Esophagus (tissue), 2 donors: ENCODE results near the gene SBK2. TPM values are rescaled to one million over a fixed set of nuclear protein-coding genes. Genes with fewer than 3 reads are reported as not detected.
"Not testable (repeated sequence)": the region's sequence is repeated elsewhere in the genome, so short reads cannot be mapped to it uniquely, and the experiment has no call there.

ENCODE experiments used
- H3K27ac ChIP-seq, 2 donors: one replicate each; pipeline ENCODE4 v1.5.1; 2013; ENCODE audit warnings: low read depth in 2 of 2, mild to moderate bottlenecking in 2 of 2, inconsistent platforms in 1 of 2, low read length in 1 of 2, moderate library complexity in 1 of 2
- H3K27me3 ChIP-seq, 2 donors: one replicate each; pipeline ENCODE4 v1.6.1; 2013; ENCODE audit warnings: low read length in 2 of 2, control low read depth in 1 of 2, mild to moderate bottlenecking in 1 of 2; ENCODE audit not compliant: insufficient read depth in 2 of 2, control insufficient read depth in 1 of 2
- H3K36me3 ChIP-seq, 2 donors: one replicate each; pipeline ENCODE4 v1.6.1; 2013; ENCODE audit warnings: low read length in 1 of 2; ENCODE audit not compliant: control insufficient read depth in 2 of 2, insufficient read depth in 2 of 2
- H3K4me1 ChIP-seq, 2 donors: one replicate each; pipeline ENCODE4 v1.6.1; 2013; ENCODE audit warnings: low read length in 1 of 2; ENCODE audit not compliant: control insufficient read depth in 2 of 2, insufficient read depth in 2 of 2
- H3K4me3 ChIP-seq, 2 donors: one replicate each; pipeline ENCODE4 v1.5.1; 2013; ENCODE audit warnings: low read length in 2 of 2, mild to moderate bottlenecking in 2 of 2, low read depth in 1 of 2, moderate library complexity in 1 of 2
- H3K9me3 ChIP-seq, 2 donors: one replicate each; pipeline ENCODE4 v1.6.1; 2013; ENCODE audit warnings: mild to moderate bottlenecking in 2 of 2, low read depth in 1 of 2, low read length in 1 of 2, moderate library complexity in 1 of 2; ENCODE audit not compliant: control insufficient read depth in 2 of 2, insufficient read depth in 1 of 2
- WGBS, 2 donors: extraction: QIAGEN DNeasy Blood & Tissue Kit; methylation state at CpG; one replicate each; pipeline ENCODE4 v1.1.7; 2013; 5-methylcytosine and 5-hydroxymethylcytosine counted together
- polyA plus RNA-seq, 2 donors: library from polyadenylated mRNA; stranded (reverse); fragments of 200-250 nt; gene quantifications; one replicate each; pipeline ENCODE4 v1.2.3, GENCODE V29; 2013
- donor health status: healthy with polysubstance abuse.
- donor health status: Bipolar disorder and iron deficiency.

Gene SBK2
- polyA plus RNA-seq, 2 donors = not detected

GRCh38 chr19:55504252-55504603, 32.7 kb downstream of the SBK2 start:
- Histone ChIP-seq H3K27me3 (no peaks in the 10 kb centered on the region), H3K36me3 (no peaks in the 10 kb centered on the region), H3K4me3 (no peak overlapping the region), H3K27ac (no peak overlapping the region), H3K9me3 (no peaks in the 10 kb centered on the region), H3K4me1 (no peaks in the 10 kb centered on the region)
- WGBS, 2 donors = 24 to 29% methylated on average over 13 of the region's 13 CpGs

- Histone ChIP-seq H3K4me1 (no peaks in the 10 kb centered on the region), H3K36me3 (no peaks in the 10 kb centered on the region), H3K27ac (peak overlapping the region; percentile 58 to 76), H3K4me3 (peak overlapping the region; percentile 27 to 40), H3K9me3 (no peaks in the 10 kb centered on the region), H3K27me3 (no peaks in the 10 kb centered on the region)
- 12 to 16% methylated on average over 63 to 64 of the region's 64 CpGs for WGBS, 2 donors
Measured at GRCh38 chr19:55503502-55504251, 33.3 kb downstream of the SBK2 start.

GRCh38 chr19:55503157-55503501, 33.8 kb downstream of the SBK2 start:
- WGBS, 2 donors = 78 to 89% methylated on average over 17 of the region's 17 CpGs
- Histone ChIP-seq H3K36me3 (no peaks in the 10 kb centered on the region), H3K9me3 (no peaks in the 10 kb centered on the region), H3K4me3 (no peak overlapping the region), H3K4me1 (no peaks in the 10 kb centered on the region), H3K27ac (no peak overlapping the region), H3K27me3 (no peaks in the 10 kb centered on the region)

DNA sequence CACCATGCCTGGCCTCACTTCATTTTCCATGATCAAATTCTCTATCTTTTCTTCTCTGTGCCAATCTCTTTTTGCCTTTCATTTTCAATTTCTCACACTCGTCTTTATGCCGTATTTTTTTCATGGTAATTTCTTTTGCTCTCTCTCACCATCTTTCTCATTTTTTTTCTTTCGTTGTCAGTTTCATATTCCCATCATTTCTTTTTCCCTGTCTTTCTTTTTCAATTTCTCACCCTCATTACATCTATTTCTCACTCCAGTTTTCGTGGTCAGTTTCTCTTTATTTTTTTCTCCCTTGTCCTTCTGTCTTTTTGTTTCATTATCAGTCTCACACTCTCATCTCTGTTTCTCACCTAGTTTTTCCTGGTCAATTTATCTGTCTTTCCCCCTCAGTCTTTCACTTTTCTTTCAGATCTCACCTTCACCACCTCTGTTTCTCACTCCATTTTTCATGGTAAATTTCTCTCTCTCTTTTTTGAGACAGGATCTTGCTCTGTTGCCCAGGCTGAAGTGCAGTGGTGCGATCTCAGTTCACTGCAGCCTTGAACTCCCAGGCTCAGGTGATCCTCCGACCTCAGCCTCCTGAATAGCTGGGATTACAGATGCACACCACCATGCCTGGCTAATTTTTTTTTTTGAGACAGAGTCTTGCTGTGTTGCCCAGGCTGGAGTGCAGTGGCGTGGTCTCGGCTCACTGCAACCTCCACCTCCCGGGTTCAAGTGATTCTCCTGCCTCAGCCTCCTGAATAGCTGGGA, 34.6 kb downstream of the SBK2 start:
- Histone ChIP-seq H3K36me3 (no peaks in the 10 kb centered on the region), H3K27me3 (no peaks in the 10 kb centered on the region), H3K4me3 (no peak overlapping the region), H3K27ac (no peak overlapping the region), H3K9me3 (no peaks in the 10 kb centered on the region), H3K4me1 (no peaks in the 10 kb centered on the region)
- WGBS, 2 donors = 91 to 92% methylated on average over 9 of the region's 9 CpGs

DNA sequence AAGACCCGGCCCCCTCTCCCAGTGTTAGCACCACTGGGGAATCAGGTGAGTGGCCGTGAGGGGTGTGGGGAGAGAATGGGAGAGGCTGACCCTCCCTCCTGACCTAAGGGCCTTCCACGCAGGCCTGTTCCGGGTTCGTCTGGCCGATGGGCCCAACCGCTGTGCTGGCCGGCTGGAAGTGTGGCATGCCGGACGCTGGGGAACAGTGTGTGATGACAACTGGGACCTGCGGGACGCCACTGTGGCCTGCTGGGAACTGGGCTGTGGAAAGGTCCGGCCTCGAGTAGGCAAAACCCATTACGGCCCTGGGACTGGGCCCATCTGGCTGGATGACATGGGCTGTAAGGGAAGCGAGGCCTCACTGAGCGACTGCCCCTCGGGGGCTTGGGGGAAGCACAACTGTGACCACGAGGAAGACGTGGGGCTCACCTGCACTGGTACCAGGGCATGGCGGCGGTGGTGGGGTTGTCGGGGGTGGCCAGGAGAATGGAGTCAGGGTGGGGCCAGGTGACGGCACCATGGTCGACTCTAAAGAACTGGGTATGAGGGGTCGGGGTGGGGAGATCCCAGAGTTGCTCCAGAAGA, 36.5 kb downstream of the SBK2 start:
- Histone ChIP-seq H3K4me1 (no peaks in the 10 kb centered on the region), H3K27me3 (no peaks in the 10 kb centered on the region), H3K27ac (no peak overlapping the region), H3K9me3 (no peaks in the 10 kb centered on the region), H3K4me3 (no peak overlapping the region), H3K36me3 (no peaks in the 10 kb centered on the region)
- WGBS, 2 donors = 94 to 95% methylated on average over 26 of the region's 26 CpGs

GRCh38 chr19:55498246-55498840, 38.6 kb downstream of the SBK2 start:
- Histone ChIP-seq H3K36me3 (no peaks in the 10 kb centered on the region), H3K4me3 (no peak overlapping the region), H3K27me3 (no peaks in the 10 kb centered on the region), H3K27ac (no peak overlapping the region), H3K9me3 (no peaks in the 10 kb centered on the region), H3K4me1 (no peaks in the 10 kb centered on the region)
- 38 to 40% methylated on average over 2 of the region's 2 CpGs for WGBS, 2 donors

GRCh38 chr19:55497763-55498162, 39.2 kb downstream of the SBK2 start:
- WGBS, 2 donors = 83 to 86% methylated on average over 13 of the region's 13 CpGs

GRCh38 chr19:55496820-55497219, 40.1 kb downstream of the SBK2 start:
- WGBS, 2 donors = 79 to 80% methylated on average over 10 of the region's 10 CpGs
- not testable (repeated sequence) for H3K27ac ChIP-seq

More at GRCh38 chr19:55497763-55498162, 39.2 kb downstream of the SBK2 start:
- H3K27ac ChIP-seq = no peak overlapping the region
- no peak overlapping the region for H3K4me3 ChIP-seq
- no peaks in the 10 kb centered on the region for H3K4me1 ChIP-seq
- no peaks in the 10 kb centered on the region for H3K36me3 ChIP-seq
- no peaks in the 10 kb centered on the region for H3K27me3 ChIP-seq
- H3K9me3 ChIP-seq = no peaks in the 10 kb centered on the region

GRCh38 chr19:55495646-55496349, 41.1 kb downstream of the SBK2 start:
- H3K4me3 ChIP-seq = no peak overlapping the region
- WGBS, 2 donors = 68 to 80% methylated on average over 11 of the region's 11 CpGs
- H3K27ac ChIP-seq = no peak overlapping the region
- no peaks in the 10 kb centered on the region for H3K27me3 ChIP-seq
- no peaks in the 10 kb centered on the region for H3K9me3 ChIP-seq
- H3K4me1 ChIP-seq = peaks cover 3 to 8% of the 10 kb centered on the region in 2 donors
- H3K36me3 ChIP-seq = no peaks in the 10 kb centered on the region

More at GRCh38 chr19:55496820-55497219, 40.1 kb downstream of the SBK2 start:
- not testable (repeated sequence) for H3K27me3 ChIP-seq, H3K4me3 ChIP-seq, H3K9me3 ChIP-seq, H3K36me3 ChIP-seq, H3K4me1 ChIP-seq
